Uterus (tissue), 2 donors: ENCODE data around the gene RBM6.

ENCODE experiments used
- CTCF ChIP-seq, 4 experiments: fragments of 200-600 bp in 2 of 4; fragments of 450-650 bp in 2 of 4; sonication (generic) in 2 of 4; IDR thresholded peaks; one replicate each; pipeline ENCODE4 v1.5.1; 2016 to 2019; ENCODE audit warnings: antibody characterized with exemption in 4 of 4, mild to moderate bottlenecking in 2 of 4, moderate library complexity in 1 of 4
- POLR2A ChIP-seq, 2 donors: fragments of 450-650 bp; IDR thresholded peaks; one replicate each; pipeline ENCODE4 v1.6.1; 2016; ENCODE audit warnings: antibody characterized with exemption in 2 of 2, mild to moderate bottlenecking in 1 of 2, moderate library complexity in 1 of 2

GRCh38 chr3:49901366-49902339 lies 38.3 kb upstream of the RBM6 start:
- TF ChIP-seq CTCF (IDR thresholded peaks at IDR 0.05) (no peak), POLR2A (IDR thresholded peaks at IDR 0.05) (no peak)
